OCI-LY1 (cell line): ENCODE data around the gene KRT6B.

ENCODE experiments used
- CTCF ChIP-seq: fragments of 200-600 bp; sonication (generic), shearing (Covaris generic); IDR thresholded peaks from 2 replicates; pipeline ENCODE4 v1.5.1; 2017; ENCODE audit warnings: mild to moderate bottlenecking, antibody characterized with exemption, low read length, moderate library complexity, mixed read lengths
- EZH2 ChIP-seq: fragments of 200-600 bp; sonication (generic), shearing (Covaris generic); IDR thresholded peaks from 2 replicates; pipeline ENCODE4 v1.8.0; 2017; ENCODE audit warnings: borderline replicate concordance, mixed run types, mild to moderate bottlenecking, antibody characterized with exemption, low read length, moderate library complexity, mixed read lengths

- TF ChIP-seq CTCF (no peak), EZH2 (no peak)
These were observed 35.3 kb upstream of the KRT6B start for GRCh38 chr12:52487211-52487610.
